Measurements from ENCODE around the gene SNAI1.
"Not testable (repeated sequence)": the region's sequence is repeated elsewhere in the genome, so short reads cannot be mapped to it uniquely, and the experiment has no call there.

The SNAI1 gene

GRCh38 chr20:49982346-49983122, at the start of gene SNAI1:
TSS of gene SNAI1 (plus strand) at chr20:49982980. CDS start at chr20:49983060, 80 bp downstream.
- DNase-seq (ENCODE audit: low read depth) = peak; percentile 14

GRCh38 chr20:49935746-49936152, 47.0 kb upstream of the SNAI1 start:
- DNase-seq (ENCODE audit: low read depth) = no peak

- peak; percentile 69 for DNase-seq (ENCODE audit: low read depth)
Measured at GRCh38 chr20:49936153-49937026, 46.4 kb upstream of the SNAI1 start, which contains the start of gene RNF114. TSS of gene RNF114 (plus strand) at chr20:49936397. CDS start at chr20:49936413, 16 bp downstream.

- no peak for DNase-seq (ENCODE audit: low read depth)
Measured at GRCh38 chr20:49937027-49937929, 45.5 kb upstream of the SNAI1 start.

- DNase-seq (ENCODE audit: low read depth) = no peak
Measured at GRCh38 chr20:49938173-49939163, 44.3 kb upstream of the SNAI1 start.

GRCh38 chr20:49941456-49941855, 41.3 kb upstream of the SNAI1 start:
- DNase-seq (ENCODE audit: low read depth) = no peak

GRCh38 chr20:49942303-49942702, 40.5 kb upstream of the SNAI1 start:
- DNase-seq (ENCODE audit: low read depth) = no peak

- DNase-seq (ENCODE audit: low read depth) = no peak
Measured at GRCh38 chr20:49942942-49943341, 39.8 kb upstream of the SNAI1 start.

- no peak for DNase-seq (ENCODE audit: low read depth)
Measured at GRCh38 chr20:49945306-49945700, 37.5 kb upstream of the SNAI1 start.

GRCh38 chr20:49945701-49946477, 36.9 kb upstream of the SNAI1 start:
- DNase-seq (ENCODE audit: low read depth) = no peak

- DNase-seq (ENCODE audit: low read depth) = no peak
Measured at GRCh38 chr20:49948178-49948577, 34.6 kb upstream of the SNAI1 start.

GRCh38 chr20:49948809-49949507, 33.8 kb upstream of the SNAI1 start:
- DNase-seq (ENCODE audit: low read depth) = no peak

- no peak for DNase-seq (ENCODE audit: low read depth)
Measured at GRCh38 chr20:49951151-49951550, 31.6 kb upstream of the SNAI1 start.

GRCh38 chr20:49955167-49955566, 27.6 kb upstream of the SNAI1 start:
- DNase-seq (ENCODE audit: low read depth) = no peak

GRCh38 chr20:49955830-49956396, 26.9 kb upstream of the SNAI1 start:
- not testable (repeated sequence) for DNase-seq (ENCODE audit: low read depth)

GRCh38 chr20:49956689-49957088, 26.1 kb upstream of the SNAI1 start:
- DNase-seq (ENCODE audit: low read depth) = no peak

GRCh38 chr20:49957089-49957938, 25.5 kb upstream of the SNAI1 start:
- not testable (repeated sequence) for DNase-seq (ENCODE audit: low read depth)

- DNase-seq (ENCODE audit: low read depth) = no peak
Measured at GRCh38 chr20:49961413-49961812, 21.4 kb upstream of the SNAI1 start.

All from HS-27A (cell line).